GM23338 (cell line): Measurements from ENCODE around the gene PGBD5. TPM values are rescaled to one million over a fixed set of nuclear protein-coding genes. Genes with fewer than 3 reads are reported as not detected.

Source experiments
- ATAC-seq: fragments of 200-7000 bp; cut with Tn5 transposase; 3 replicates; pipeline ENCODE4 v1.9.1; 2020
- DNase-seq: peaks from one replicate; pipeline ENCODE4 v3.0.0-alpha.2; 2015; ENCODE audit warnings: low spot score
- H2AFZ ChIP-seq: fragments of 200-600 bp; sonication (generic); 2 replicates; pipeline ENCODE4 v1.8.0; 2016; ENCODE audit warnings: antibody characterized with exemption, mild to moderate bottlenecking, moderate library complexity
- H3F3A ChIP-seq: fragments of 200-600 bp; sonication (generic); replicated peaks from 2 replicates; pipeline ENCODE4 v1.8.0; 2017; ENCODE audit warnings: antibody characterized with exemption, mixed run types, low read depth
- H3K27ac ChIP-seq: fragments of 200-600 bp; sonication (generic); 2 replicates; pipeline ENCODE4 v1.6.1; 2016; ENCODE audit warnings: low read depth
- H3K27me3 ChIP-seq: fragments of 200-600 bp; sonication (generic); 2 replicates; pipeline ENCODE4 v1.8.0; 2016; ENCODE audit warnings: mild to moderate bottlenecking, mixed run types, moderate library complexity; ENCODE audit not compliant: insufficient read depth
- H3K36me3 ChIP-seq: fragments of 200-600 bp; sonication (generic); 2 replicates; pipeline ENCODE4 v1.8.0; 2016; ENCODE audit warnings: mild to moderate bottlenecking; ENCODE audit not compliant: insufficient read depth
- H3K4me1 ChIP-seq: fragments of 200-600 bp; sonication (generic); 2 replicates; pipeline ENCODE4 v1.8.0; 2016; ENCODE audit warnings: mild to moderate bottlenecking, moderate library complexity; ENCODE audit not compliant: insufficient read depth
- H3K4me2 ChIP-seq: fragments of 200-600 bp; sonication (generic); 2 replicates; pipeline ENCODE4 v1.7.1; 2017; ENCODE audit warnings: mixed run types
- H3K4me3 ChIP-seq: fragments of 200-600 bp; sonication (generic); 2 replicates; pipeline ENCODE4 v1.6.1; 2016; ENCODE audit warnings: mixed run types
- H3K79me2 ChIP-seq: fragments of 200-600 bp; sonication (generic); replicated peaks from 2 replicates; pipeline ENCODE4 v1.8.0; 2017; ENCODE audit warnings: mild to moderate bottlenecking; ENCODE audit not compliant: insufficient read depth
- H3K9me2 ChIP-seq: fragments of 200-600 bp; sonication (generic); 2 replicates; pipeline ENCODE4 v1.8.0; 2017; ENCODE audit not compliant: insufficient read depth
- H4K20me1 ChIP-seq: fragments of 200-600 bp; sonication (generic); replicated peaks from 2 replicates; pipeline ENCODE4 v1.8.0; 2017; ENCODE audit warnings: mild to moderate bottlenecking; ENCODE audit not compliant: insufficient read depth
- H3K27ac Mint-ChIP-seq: 2 replicates; pipeline ENCODE4 v1.8.0; 2020; ENCODE audit warnings: inconsistent platforms, mild to moderate bottlenecking, moderate library complexity, mixed read lengths
- H3K27me3 Mint-ChIP-seq: 3 replicates; pipeline ENCODE4 v1.8.0; 2022; ENCODE audit warnings: low read depth, mild to moderate bottlenecking, moderate library complexity, mixed read lengths, inconsistent platforms; ENCODE audit not compliant: insufficient read depth, poor library complexity
- H3K36me3 Mint-ChIP-seq: 3 replicates; pipeline ENCODE4 v1.8.0; 2021; ENCODE audit warnings: low read depth, mild to moderate bottlenecking, inconsistent platforms, moderate library complexity, mixed read lengths
- H3K4me1 Mint-ChIP-seq: 3 replicates; pipeline ENCODE4 v1.8.0; 2020; ENCODE audit warnings: mild to moderate bottlenecking, inconsistent platforms, mixed read lengths
- H3K4me3 Mint-ChIP-seq: 3 replicates; pipeline ENCODE4 v1.8.0; 2021; ENCODE audit warnings: moderate library complexity, mild to moderate bottlenecking, inconsistent platforms, mixed read lengths
- H3K9me3 Mint-ChIP-seq: 3 replicates; pipeline ENCODE4 v1.8.0; 2020; ENCODE audit warnings: moderate library complexity, mild to moderate bottlenecking, inconsistent platforms, mixed read lengths
- ETS1 ChIP-seq: IDR thresholded peaks from 2 replicates; pipeline ENCODE4 v1.6.1; 2016; ENCODE audit warnings: antibody characterized with exemption
- EZH2 ChIP-seq: fragments of 200-600 bp; sonication (generic); IDR thresholded peaks from one replicate; pipeline ENCODE4 v1.8.0; 2017; ENCODE audit warnings: antibody characterized with exemption, mild to moderate bottlenecking, low read depth; ENCODE audit not compliant: unreplicated experiment
- EZH2phosphoT487 ChIP-seq: fragments of 200-600 bp; sonication (generic); IDR thresholded peaks from one replicate; pipeline ENCODE4 v1.8.1; 2018; ENCODE audit warnings: antibody characterized with exemption; ENCODE audit not compliant: unreplicated experiment
- JUNB ChIP-seq: IDR thresholded peaks from one replicate; pipeline ENCODE4 v1.6.1; 2016; ENCODE audit warnings: antibody characterized with exemption; ENCODE audit not compliant: unreplicated experiment
- NANOG ChIP-seq: IDR thresholded peaks from 2 replicates; pipeline ENCODE4 v1.6.1; 2016; ENCODE audit warnings: antibody characterized with exemption, borderline replicate concordance
- POLR2AphosphoS5 ChIP-seq: IDR thresholded peaks from 2 replicates; pipeline ENCODE4 v1.6.1; 2016; ENCODE audit warnings: antibody characterized with exemption, low read depth
- REST ChIP-seq: IDR thresholded peaks from one replicate; pipeline ENCODE4 v1.6.1; 2018; ENCODE audit warnings: antibody characterized with exemption; ENCODE audit not compliant: unreplicated experiment
- STAT1 ChIP-seq: IDR thresholded peaks from one replicate; pipeline ENCODE4 v1.6.1; 2016; ENCODE audit warnings: antibody characterized with exemption; ENCODE audit not compliant: unreplicated experiment
- ZNF114 ChIP-seq: fragments of 250-450 bp; sonication (Bioruptor Pico); IDR thresholded peaks from 2 replicates; pipeline ENCODE4 v1.5.0; 2020; ENCODE audit warnings: mild to moderate bottlenecking, moderate library complexity
- ZNF331 ChIP-seq: fragments of 250-450 bp; sonication (Bioruptor Pico); IDR thresholded peaks from 2 replicates; pipeline ENCODE4 v1.5.0; 2020; ENCODE audit warnings: low read depth, mild to moderate bottlenecking, moderate library complexity
- polyA plus RNA-seq: library from polyadenylated mRNA; unstranded; fragments of >200 nt; fragmentation: Nextera tagmentation; extraction: Ambion mirVana; gene quantifications from 2 replicates; pipeline ENCODE4 v1.2.1, GENCODE V29; 2016
- total RNA-seq: library from RNA; depleted of rRNA; stranded (reverse); fragments of >200 nt; shearing (Covaris generic); gene quantifications from 2 replicates; pipeline ENCODE4 v1.2.3, GENCODE V29; 2014
- TF ChIP-seq, protein P1 (sequence below): fragments of 250-450 bp; sonication (Bioruptor Pico); IDR thresholded peaks from 2 replicates; pipeline ENCODE4 v1.5.0; 2020; ENCODE audit warnings: mild to moderate bottlenecking, moderate library complexity

Gene PGBD5
- total and polyA plus RNA-seq, 2 experiments from 2014 or later, result 3.4 to 16.6 TPM

DNA sequence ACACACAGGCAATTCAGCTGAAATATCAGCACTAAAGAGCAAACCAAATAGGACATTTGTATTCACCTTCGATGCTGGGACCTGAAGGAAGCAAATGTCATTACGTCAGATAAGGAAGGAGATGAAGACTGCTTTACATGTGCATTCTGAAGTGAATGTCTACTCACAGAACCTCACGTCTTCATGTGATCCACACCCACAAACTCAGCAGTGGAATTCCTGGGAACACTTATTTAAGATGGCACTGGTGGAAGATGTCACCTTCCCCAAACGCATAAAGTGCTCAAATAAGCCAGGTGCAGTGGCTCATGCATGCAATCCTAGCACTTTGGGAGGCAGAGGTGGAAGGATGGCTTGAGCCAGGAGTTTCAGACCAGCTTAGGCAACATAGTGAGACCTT is 11.4 kb downstream of the PGBD5 start:
- H3K9me3 Mint-ChIP-seq, result no peaks in the 10 kb centered on the region; the same call in 1 of the 3 replicates
- DNase-seq, result no peak
- Histone ChIP-seq H3K79me2 (peaks cover 93% of the 10 kb centered on the region), H3K4me1 (no peaks in the 10 kb centered on the region; the same call in none of the 2 replicates), H4K20me1 (peaks cover 13% of the 10 kb centered on the region), H3K9me2 (no peaks in the 10 kb centered on the region), H3K4me2 (no peak overlapping the region), H3K4me3 (no peak overlapping the region), H2AFZ (no peak overlapping the region), H3K27me3 (no peaks in the 10 kb centered on the region), H3K36me3 (no peaks in the 10 kb centered on the region), H3F3A (no peaks in the 10 kb centered on the region), H3K27ac (no peak overlapping the region)
- H3K27me3 Mint-ChIP-seq, result peaks cover 2% of the 10 kb centered on the region
- H3K27ac Mint-ChIP-seq, result no peak overlapping the region
- peaks cover 34% of the 10 kb centered on the region for H3K4me1 Mint-ChIP-seq
- no peak overlapping the region for H3K4me3 Mint-ChIP-seq
- no peak for ATAC-seq
- peaks cover 8% of the 10 kb centered on the region; the same call in 2 of the 3 replicates for H3K36me3 Mint-ChIP-seq
- TF ChIP-seq STAT1 (no peak), REST (no peak), ZNF114 (CRISPR knock-in tag) (no peak), POLR2AphosphoS5 (no peak), ETS1 (no peak), ZNF331 (CRISPR knock-in tag) (no peak), JUNB (no peak), NANOG (no peak), EZH2phosphoT487 (no peak), EZH2 (no peak)
- TF ChIP-seq, protein P1, sequence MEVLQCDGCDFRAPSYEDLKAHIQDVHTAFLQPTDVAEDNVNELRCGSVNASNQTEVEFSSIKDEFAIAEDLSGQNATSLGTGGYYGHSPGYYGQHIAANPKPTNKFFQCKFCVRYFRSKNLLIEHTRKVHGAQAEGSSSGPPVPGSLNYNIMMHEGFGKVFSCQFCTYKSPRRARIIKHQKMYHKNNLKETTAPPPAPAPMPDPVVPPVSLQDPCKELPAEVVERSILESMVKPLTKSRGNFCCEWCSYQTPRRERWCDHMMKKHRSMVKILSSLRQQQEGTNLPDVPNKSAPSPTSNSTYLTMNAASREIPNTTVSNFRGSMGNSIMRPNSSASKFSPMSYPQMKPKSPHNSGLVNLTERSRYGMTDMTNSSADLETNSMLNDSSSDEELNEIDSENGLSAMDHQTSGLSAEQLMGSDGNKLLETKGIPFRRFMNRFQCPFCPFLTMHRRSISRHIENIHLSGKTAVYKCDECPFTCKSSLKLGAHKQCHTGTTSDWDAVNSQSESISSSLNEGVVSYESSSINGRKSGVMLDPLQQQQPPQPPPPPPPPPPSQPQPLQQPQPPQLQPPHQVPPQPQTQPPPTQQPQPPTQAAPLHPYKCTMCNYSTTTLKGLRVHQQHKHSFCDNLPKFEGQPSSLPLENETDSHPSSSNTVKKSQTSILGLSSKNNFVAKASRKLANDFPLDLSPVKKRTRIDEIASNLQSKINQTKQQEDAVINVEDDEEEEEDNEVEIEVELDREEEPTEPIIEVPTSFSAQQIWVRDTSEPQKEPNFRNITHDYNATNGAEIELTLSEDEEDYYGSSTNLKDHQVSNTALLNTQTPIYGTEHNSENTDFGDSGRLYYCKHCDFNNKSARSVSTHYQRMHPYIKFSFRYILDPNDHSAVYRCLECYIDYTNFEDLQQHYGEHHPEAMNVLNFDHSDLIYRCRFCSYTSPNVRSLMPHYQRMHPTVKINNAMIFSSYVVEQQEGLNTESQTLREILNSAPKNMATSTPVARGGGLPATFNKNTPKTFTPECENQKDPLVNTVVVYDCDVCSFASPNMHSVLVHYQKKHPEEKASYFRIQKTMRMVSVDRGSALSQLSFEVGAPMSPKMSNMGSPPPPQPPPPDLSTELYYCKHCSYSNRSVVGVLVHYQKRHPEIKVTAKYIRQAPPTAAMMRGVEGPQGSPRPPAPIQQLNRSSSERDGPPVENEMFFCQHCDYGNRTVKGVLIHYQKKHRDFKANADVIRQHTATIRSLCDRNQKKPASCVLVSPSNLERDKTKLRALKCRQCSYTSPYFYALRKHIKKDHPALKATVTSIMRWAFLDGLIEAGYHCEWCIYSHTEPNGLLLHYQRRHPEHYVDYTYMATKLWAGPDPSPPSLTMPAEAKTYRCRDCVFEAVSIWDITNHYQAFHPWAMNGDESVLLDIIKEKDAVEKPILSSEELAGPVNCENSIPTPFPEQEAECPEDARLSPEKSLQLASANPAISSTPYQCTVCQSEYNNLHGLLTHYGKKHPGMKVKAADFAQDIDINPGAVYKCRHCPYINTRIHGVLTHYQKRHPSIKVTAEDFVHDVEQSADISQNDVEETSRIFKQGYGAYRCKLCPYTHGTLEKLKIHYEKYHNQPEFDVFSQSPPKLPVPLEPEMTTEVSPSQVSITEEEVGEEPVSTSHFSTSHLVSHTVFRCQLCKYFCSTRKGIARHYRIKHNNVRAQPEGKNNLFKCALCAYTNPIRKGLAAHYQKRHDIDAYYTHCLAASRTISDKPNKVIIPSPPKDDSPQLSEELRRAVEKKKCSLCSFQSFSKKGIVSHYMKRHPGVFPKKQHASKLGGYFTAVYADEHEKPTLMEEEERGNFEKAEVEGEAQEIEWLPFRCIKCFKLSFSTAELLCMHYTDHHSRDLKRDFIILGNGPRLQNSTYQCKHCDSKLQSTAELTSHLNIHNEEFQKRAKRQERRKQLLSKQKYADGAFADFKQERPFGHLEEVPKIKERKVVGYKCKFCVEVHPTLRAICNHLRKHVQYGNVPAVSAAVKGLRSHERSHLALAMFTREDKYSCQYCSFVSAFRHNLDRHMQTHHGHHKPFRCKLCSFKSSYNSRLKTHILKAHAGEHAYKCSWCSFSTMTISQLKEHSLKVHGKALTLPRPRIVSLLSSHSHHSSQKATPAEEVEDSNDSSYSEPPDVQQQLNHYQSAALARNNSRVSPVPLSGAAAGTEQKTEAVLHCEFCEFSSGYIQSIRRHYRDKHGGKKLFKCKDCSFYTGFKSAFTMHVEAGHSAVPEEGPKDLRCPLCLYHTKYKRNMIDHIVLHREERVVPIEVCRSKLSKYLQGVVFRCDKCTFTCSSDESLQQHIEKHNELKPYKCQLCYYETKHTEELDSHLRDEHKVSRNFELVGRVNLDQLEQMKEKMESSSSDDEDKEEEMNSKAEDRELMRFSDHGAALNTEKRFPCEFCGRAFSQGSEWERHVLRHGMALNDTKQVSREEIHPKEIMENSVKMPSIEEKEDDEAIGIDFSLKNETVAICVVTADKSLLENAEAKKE (CRISPR knock-in tag), result no peak
